GM10847 (cell line): Measurements from ENCODE around the gene CHN2.

Experiments used
- POLR2A ChIP-seq: IDR thresholded peaks from 2 replicates; pipeline ENCODE4 v1.6.1; 2011; ENCODE audit not compliant: insufficient read length; ENCODE audit errors: extremely low read depth

The CHN2 gene

GRCh38 chr7:29461996-29462395 is 267.4 kb downstream of the CHN2 start:
- no peak for TF ChIP-seq POLR2A

- no peak for TF ChIP-seq POLR2A
These were observed 269.1 kb downstream of the CHN2 start for GRCh38 chr7:29463504-29464158.

- TF ChIP-seq POLR2A, result no peak
These were observed 270.2 kb downstream of the CHN2 start for GRCh38 chr7:29464753-29465152.

GRCh38 chr7:29467193-29467926 is 272.8 kb downstream of the CHN2 start:
- TF ChIP-seq POLR2A, result no peak

DNA sequence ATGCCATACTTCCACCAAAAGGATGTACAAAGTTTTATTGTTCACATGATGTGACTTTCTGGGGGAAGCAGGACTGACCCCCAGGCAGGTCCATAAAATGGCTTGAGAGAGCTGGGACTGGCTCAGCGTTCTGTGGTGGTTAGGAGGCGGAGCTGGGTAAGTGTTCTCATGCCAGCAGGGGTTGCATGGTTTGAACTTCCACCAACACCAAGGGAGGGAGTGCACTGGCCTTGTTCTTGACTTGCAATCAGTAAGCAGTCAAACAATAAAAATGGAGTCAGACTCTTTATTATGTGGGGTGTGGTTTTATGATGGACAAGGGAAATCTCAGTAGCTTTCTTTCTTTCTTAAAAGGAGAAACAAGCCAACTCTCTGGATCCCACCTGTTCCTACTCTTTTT is 273.6 kb downstream of the CHN2 start:
- no peak for TF ChIP-seq POLR2A

- TF ChIP-seq POLR2A, result no peak
These were observed 274.7 kb downstream of the CHN2 start for GRCh38 chr7:29469281-29469680.

- no peak for TF ChIP-seq POLR2A
These were observed 275.5 kb downstream of the CHN2 start for GRCh38 chr7:29469976-29470557.

GRCh38 chr7:29471444-29472138 is 277.0 kb downstream of the CHN2 start:
- no peak for TF ChIP-seq POLR2A

DNA sequence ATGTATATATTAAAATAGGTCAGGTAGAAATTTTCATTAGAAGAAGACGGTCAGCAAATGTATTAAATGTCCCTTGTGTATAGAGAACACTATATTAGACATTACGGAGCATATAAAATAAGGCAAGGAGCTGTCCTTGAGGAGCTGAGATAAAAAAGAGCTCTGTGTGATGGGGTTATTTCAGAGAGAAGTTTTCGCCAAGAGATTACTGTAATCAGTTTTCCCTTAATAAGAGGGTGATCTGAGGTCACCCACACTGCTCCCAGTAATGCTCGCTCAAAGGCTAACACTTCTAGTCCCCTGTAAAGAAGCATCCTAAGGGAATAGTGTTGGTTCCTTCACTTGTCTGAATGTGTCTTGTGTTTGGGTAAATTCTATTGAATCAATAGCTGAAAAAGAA is 282.3 kb downstream of the CHN2 start:
- no peak for TF ChIP-seq POLR2A

DNA sequence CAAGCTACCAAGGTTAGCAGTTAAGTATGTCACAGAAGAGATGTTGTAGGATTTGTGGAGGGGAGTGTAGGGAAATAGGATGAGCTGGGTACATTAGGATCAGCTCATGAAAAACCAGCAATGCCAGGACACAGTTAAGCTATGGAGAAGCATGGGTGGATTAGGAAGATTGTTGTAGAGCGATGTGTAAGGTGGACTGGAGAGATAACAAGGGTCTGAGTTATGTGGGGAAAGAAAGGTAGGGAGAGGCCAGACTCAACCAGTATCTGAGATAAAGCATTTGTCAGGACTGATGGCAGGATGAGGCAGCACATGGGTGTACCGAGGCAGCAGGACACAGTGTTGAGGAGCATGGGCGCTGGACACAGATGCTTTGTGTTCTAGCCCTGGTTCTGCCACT is 283.7 kb downstream of the CHN2 start:
- TF ChIP-seq POLR2A, result no peak

- no peak for TF ChIP-seq POLR2A
These were observed 284.2 kb downstream of the CHN2 start for GRCh38 chr7:29478687-29479240.

GRCh38 chr7:29479301-29480200 is 285.0 kb downstream of the CHN2 start:
- no peak for TF ChIP-seq POLR2A

DNA sequence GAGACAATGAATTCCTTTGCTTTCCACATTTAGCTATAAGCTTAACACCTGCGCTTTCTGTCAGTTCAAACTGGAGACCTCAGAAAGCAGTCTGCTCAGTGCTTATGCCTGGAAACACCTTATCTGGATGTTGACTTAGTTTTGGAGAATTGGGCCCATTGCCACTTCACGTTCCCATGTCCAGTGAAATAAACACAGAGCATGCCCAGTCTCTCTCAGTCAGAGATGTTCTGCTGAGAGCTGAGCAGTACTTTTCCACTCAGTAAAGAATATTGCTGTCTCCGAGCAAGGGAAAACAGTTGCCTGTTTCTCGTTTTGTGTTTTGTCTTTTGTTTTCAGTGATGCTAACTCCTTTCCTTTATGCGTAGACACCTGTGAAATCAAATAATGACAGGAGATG is 285.9 kb downstream of the CHN2 start:
- no peak for TF ChIP-seq POLR2A

DNA sequence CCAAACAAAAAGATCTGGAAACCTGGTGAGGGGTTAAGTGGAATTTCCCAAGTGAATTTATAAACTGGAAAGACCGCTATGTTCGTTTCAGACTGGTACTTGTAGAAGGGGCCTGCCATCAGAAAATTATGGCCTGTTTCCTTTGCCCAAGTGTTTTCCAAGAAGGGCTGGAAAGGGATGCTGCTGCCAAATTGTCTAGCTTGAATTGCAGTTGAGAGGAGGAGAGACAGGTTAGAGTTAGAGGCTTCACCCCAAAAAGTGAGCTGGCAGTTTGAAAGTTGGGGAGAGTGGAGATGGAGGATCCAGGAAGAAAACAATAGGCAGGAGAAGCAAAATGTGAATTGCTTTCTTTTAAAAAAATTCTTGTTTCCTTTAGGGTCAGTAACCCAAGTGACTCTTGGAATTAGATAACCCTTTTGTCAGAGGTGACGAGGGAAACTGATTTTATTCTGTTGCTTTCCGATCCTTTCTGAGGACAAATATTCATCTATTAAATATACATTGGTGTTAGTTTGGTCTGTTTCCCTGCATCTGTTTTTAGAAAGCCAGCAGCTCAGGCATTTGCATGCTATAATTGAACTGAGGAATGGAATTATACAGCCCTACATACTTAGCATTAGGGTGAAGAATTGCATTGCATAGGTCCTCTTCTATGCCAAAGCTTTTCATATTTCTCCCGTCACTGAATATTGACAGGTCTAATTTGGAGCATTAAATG is 286.5 kb downstream of the CHN2 start:
- no peak for TF ChIP-seq POLR2A
